Smooth muscle cell (in vitro differentiated cells): ENCODE measurements around the gene NAT10. TPM values are rescaled to one million over a fixed set of nuclear protein-coding genes. Genes with fewer than 3 reads are reported as not detected.

Experiments used
- DNase-seq: peaks from one replicate; lab custom pipeline; 2025; ENCODE audit not compliant: unreplicated experiment; lab: John Stamatoyannopoulos, UW
- H2AFZ ChIP-seq: fragments of 200-600 bp; sonication (generic); 2 replicates; pipeline ENCODE4 v1.6.0; 2016; ENCODE audit warnings: antibody characterized with exemption, low read depth, mild to moderate bottlenecking
- H3F3A ChIP-seq: fragments of 200-600 bp; sonication (generic); 2 replicates; pipeline ENCODE4 v1.6.0; 2017; ENCODE audit warnings: antibody characterized with exemption, low read depth
- H3K27ac ChIP-seq: fragments of 200-600 bp; sonication (generic); 2 replicates; pipeline ENCODE4 v1.5.1; 2016; ENCODE audit warnings: low read depth, mild to moderate bottlenecking
- H3K27me3 ChIP-seq: fragments of 200-600 bp; sonication (generic); 2 replicates; pipeline ENCODE4 v1.6.1; 2016; ENCODE audit warnings: low read depth, mild to moderate bottlenecking
- H3K36me3 ChIP-seq: fragments of 200-600 bp; sonication (generic); 2 replicates; pipeline ENCODE4 v1.5.1; 2016; ENCODE audit warnings: low read depth
- H3K4me1 ChIP-seq: fragments of 200-600 bp; sonication (generic); 2 replicates; pipeline ENCODE4 v1.5.1; 2016; ENCODE audit warnings: low read depth
- H3K4me2 ChIP-seq: fragments of 200-600 bp; sonication (generic); 2 replicates; pipeline ENCODE4 v1.6.0; 2016; ENCODE audit warnings: mild to moderate bottlenecking
- H3K4me3 ChIP-seq: fragments of 200-600 bp; sonication (generic); 2 replicates; pipeline ENCODE4 v1.5.1; 2016; ENCODE audit warnings: mild to moderate bottlenecking
- H3K79me2 ChIP-seq: fragments of 200-600 bp; sonication (generic); 2 replicates; pipeline ENCODE4 v1.6.0; 2016; ENCODE audit warnings: low read depth, mild to moderate bottlenecking
- H3K9ac ChIP-seq: fragments of 200-600 bp; sonication (generic); 2 replicates; pipeline ENCODE4 v1.6.0; 2016; ENCODE audit warnings: low read depth
- H3K9me3 ChIP-seq: fragments of 200-600 bp; sonication (generic); replicated peaks from 2 replicates; pipeline ENCODE4 v1.5.1; 2016; ENCODE audit warnings: low read depth
- H4K20me1 ChIP-seq: fragments of 200-600 bp; sonication (generic); 2 replicates; pipeline ENCODE4 v1.6.0; 2016; ENCODE audit warnings: low read depth
- WGBS: methylation state at CpG from one replicate; pipeline ENCODE4 v1.1.7; 2016; ENCODE audit warnings: low lambda C conversion rate; 5-methylcytosine and 5-hydroxymethylcytosine counted together
- polyA plus RNA-seq: library from polyadenylated mRNA; unstranded; fragments of >200 nt; fragmentation: Nextera tagmentation; extraction: Ambion mirVana; gene quantifications from 2 replicates; pipeline ENCODE4 v1.2.1, GENCODE V29; 2016
- total RNA-seq: library from RNA; depleted of rRNA; stranded (reverse); fragments of >200 nt; gene quantifications from 2 replicates; pipeline ENCODE4 v1.2.3, GENCODE V29; 2014
- TF ChIP-seq, protein P1 (sequence below): fragments of 200-600 bp; sonication (generic); IDR thresholded peaks from 2 replicates; pipeline ENCODE4 v1.5.1; 2017; ENCODE audit warnings: borderline replicate concordance, mild to moderate bottlenecking, antibody characterized with exemption; ENCODE audit not compliant: insufficient read depth, poor library complexity, severe bottlenecking

The NAT10 gene
- total and polyA plus RNA-seq, 2 experiments from 2014 or later: 16.4 to 20.9 TPM

DNA sequence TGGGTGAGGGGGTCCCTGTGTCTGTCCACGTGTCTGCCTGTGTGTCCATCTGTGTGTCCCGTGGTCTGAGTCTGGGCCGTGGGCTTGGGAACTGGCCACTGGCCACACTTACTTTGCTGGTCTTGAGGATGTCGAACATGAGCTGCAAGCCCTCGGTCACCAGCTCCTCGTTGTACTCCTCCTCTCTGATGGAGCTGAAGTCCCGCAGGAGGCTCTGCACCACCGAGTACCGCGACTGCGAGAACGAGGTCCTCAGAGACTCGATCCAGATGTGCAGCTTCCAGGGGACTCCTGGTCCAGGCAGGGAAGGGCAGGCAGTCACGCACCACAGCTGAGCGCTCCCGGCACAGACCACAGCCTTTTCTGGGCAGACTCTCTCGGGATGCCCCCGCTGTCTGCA is 55.4 kb downstream of the NAT10 start:
- no peaks in the 10 kb centered on the region for H3K27me3 ChIP-seq
- no peaks in the 10 kb centered on the region for H3K79me2 ChIP-seq
- no peak for DNase-seq
- H3K4me1 ChIP-seq: no peaks in the 10 kb centered on the region
- no peak overlapping the region for H3K4me3 ChIP-seq
- no peaks in the 10 kb centered on the region for H3K9me3 ChIP-seq
- peaks cover 5% of the 10 kb centered on the region for H4K20me1 ChIP-seq
- no peak overlapping the region for H2AFZ ChIP-seq
- WGBS: 95% methylated on average over 18 of the region's 18 CpGs
- TF ChIP-seq, protein P1, sequence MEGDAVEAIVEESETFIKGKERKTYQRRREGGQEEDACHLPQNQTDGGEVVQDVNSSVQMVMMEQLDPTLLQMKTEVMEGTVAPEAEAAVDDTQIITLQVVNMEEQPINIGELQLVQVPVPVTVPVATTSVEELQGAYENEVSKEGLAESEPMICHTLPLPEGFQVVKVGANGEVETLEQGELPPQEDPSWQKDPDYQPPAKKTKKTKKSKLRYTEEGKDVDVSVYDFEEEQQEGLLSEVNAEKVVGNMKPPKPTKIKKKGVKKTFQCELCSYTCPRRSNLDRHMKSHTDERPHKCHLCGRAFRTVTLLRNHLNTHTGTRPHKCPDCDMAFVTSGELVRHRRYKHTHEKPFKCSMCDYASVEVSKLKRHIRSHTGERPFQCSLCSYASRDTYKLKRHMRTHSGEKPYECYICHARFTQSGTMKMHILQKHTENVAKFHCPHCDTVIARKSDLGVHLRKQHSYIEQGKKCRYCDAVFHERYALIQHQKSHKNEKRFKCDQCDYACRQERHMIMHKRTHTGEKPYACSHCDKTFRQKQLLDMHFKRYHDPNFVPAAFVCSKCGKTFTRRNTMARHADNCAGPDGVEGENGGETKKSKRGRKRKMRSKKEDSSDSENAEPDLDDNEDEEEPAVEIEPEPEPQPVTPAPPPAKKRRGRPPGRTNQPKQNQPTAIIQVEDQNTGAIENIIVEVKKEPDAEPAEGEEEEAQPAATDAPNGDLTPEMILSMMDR: no peak
- H3K4me2 ChIP-seq: no peak overlapping the region
- H3K36me3 ChIP-seq: no peaks in the 10 kb centered on the region
- H3F3A ChIP-seq: no peaks in the 10 kb centered on the region
- H3K9ac ChIP-seq: no peak overlapping the region
- H3K27ac ChIP-seq: no peak overlapping the region

- H3K4me1 ChIP-seq: no peaks in the 10 kb centered on the region
- H3F3A ChIP-seq: no peaks in the 10 kb centered on the region
- no peak overlapping the region for H3K4me3 ChIP-seq
- TF ChIP-seq, protein P1: no peak
- no peak overlapping the region for H2AFZ ChIP-seq
- H3K4me2 ChIP-seq: no peak overlapping the region
- H3K27ac ChIP-seq: peak overlapping the region; percentile 27
- no peaks in the 10 kb centered on the region for H3K79me2 ChIP-seq
- H3K9me3 ChIP-seq: no peaks in the 10 kb centered on the region
- peaks cover 5% of the 10 kb centered on the region for H4K20me1 ChIP-seq
- H3K36me3 ChIP-seq: no peaks in the 10 kb centered on the region
- H3K27me3 ChIP-seq: no peaks in the 10 kb centered on the region
- no peak overlapping the region for H3K9ac ChIP-seq
- no peak for DNase-seq
- WGBS: 72% methylated on average over 6 of the region's 6 CpGs
These were observed 55.9 kb downstream of the NAT10 start for GRCh38 chr11:34161361-34161760.

GRCh38 chr11:34161812-34162492 is 56.5 kb downstream of the NAT10 start:
- Histone ChIP-seq H3K9me3 (no peaks in the 10 kb centered on the region), H3K79me2 (no peaks in the 10 kb centered on the region), H3K36me3 (no peaks in the 10 kb centered on the region), H3K4me2 (no peak overlapping the region), H3K27me3 (no peaks in the 10 kb centered on the region), H2AFZ (no peak overlapping the region), H3K4me1 (no peaks in the 10 kb centered on the region), H3K27ac (peak overlapping the region; percentile 49), H3K9ac (no peak overlapping the region), H4K20me1 (peaks cover 5% of the 10 kb centered on the region), H3F3A (no peaks in the 10 kb centered on the region), H3K4me3 (no peak overlapping the region)
- no peak for DNase-seq
- TF ChIP-seq, protein P1: no peak
- 58% methylated on average over 18 of the region's 18 CpGs for WGBS

GRCh38 chr11:34162493-34162820 is 57.0 kb downstream of the NAT10 start:
- peak overlapping the region; percentile 49 for H3K27ac ChIP-seq
- 95% methylated on average over 17 of the region's 17 CpGs for WGBS
- no peaks in the 10 kb centered on the region for H3K36me3 ChIP-seq
- no peak overlapping the region for H3K9ac ChIP-seq
- no peak overlapping the region for H3K4me3 ChIP-seq
- no peak overlapping the region for H2AFZ ChIP-seq
- H3K9me3 ChIP-seq: no peaks in the 10 kb centered on the region
- no peaks in the 10 kb centered on the region for H3K79me2 ChIP-seq
- H4K20me1 ChIP-seq: peaks cover 5% of the 10 kb centered on the region
- H3K27me3 ChIP-seq: no peaks in the 10 kb centered on the region
- H3F3A ChIP-seq: no peaks in the 10 kb centered on the region
- no peak overlapping the region for H3K4me2 ChIP-seq
- TF ChIP-seq, protein P1: no peak
- no peak for DNase-seq
- no peaks in the 10 kb centered on the region for H3K4me1 ChIP-seq
